ENCODE data around the gene GIPC2. TPM values are rescaled to one million over a fixed set of nuclear protein-coding genes. Genes with fewer than 3 reads are reported as not detected.
A peak's percentile ranks its signal among the peaks of the same experiment; 100 is the strongest.

GIPC2 gene
- total and polyA plus RNA-seq, 8 donors, result 6.3 to 22.1 (median 12.9) TPM

DNA sequence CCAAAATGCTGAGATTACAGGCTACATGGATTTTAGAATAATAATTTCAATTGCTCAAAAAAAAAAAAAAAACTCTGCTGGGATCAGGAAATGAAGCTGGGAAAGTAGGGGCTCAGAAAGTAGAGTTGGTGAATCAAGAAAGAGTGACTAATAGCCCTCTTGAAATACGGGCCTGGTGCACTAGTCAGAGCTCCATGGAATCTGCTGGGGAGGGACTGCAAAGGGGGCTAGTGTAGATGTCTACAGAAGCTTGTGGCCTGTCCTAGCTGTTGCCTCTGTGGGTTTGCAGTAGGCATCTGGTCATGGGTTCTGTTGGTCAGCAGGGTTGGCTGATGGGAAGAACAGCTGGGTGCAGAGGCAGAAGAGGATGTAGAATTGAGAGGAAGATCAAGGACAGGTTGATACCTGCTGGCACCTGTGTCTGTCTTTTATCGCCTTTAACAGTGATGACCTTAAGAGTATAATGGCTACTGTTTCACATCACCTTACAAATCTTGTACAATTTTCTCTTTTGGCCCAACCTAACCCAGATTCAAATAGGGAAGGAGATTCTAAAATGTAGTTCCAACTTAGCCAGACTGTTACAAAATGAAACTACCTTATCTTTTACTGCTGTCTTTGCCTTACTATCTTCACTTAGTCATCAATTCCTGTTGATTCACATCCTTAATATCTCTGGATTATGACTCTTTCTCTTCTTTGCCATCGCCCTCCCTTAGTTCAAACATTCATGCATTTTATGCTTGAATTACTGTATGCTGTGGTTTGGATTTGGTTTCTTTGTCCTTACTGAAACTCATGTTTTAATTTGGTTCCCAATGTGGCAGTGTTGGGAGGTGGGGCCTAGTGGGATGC lies 126.2 kb downstream of the GIPC2 start:
- no peaks in the 10 kb centered on the region for H3K36me3 ChIP-seq
- DNase-seq (no peak), FAIRE-seq (no peak), ATAC-seq (no peak)
- TF ChIP-seq, protein P1, sequence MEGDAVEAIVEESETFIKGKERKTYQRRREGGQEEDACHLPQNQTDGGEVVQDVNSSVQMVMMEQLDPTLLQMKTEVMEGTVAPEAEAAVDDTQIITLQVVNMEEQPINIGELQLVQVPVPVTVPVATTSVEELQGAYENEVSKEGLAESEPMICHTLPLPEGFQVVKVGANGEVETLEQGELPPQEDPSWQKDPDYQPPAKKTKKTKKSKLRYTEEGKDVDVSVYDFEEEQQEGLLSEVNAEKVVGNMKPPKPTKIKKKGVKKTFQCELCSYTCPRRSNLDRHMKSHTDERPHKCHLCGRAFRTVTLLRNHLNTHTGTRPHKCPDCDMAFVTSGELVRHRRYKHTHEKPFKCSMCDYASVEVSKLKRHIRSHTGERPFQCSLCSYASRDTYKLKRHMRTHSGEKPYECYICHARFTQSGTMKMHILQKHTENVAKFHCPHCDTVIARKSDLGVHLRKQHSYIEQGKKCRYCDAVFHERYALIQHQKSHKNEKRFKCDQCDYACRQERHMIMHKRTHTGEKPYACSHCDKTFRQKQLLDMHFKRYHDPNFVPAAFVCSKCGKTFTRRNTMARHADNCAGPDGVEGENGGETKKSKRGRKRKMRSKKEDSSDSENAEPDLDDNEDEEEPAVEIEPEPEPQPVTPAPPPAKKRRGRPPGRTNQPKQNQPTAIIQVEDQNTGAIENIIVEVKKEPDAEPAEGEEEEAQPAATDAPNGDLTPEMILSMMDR (IDR thresholded peaks at IDR 0.05), result no peak
- H3K9me3 ChIP-seq, result no peaks in the 10 kb centered on the region
- H3K4me3 ChIP-seq, result no peak overlapping the region
- no peaks in the 10 kb centered on the region for H3K27me3 ChIP-seq
- H3K27ac ChIP-seq, result no peak overlapping the region
- 94 to 97% methylated on average over 3 of the region's 3 CpGs for whole genome bisulfite sequencing, 2 donors
- intact Hi-C loops (cut with DNase I), result no loop called here
- H3K4me1 ChIP-seq, result no peaks in the 10 kb centered on the region

DNA sequence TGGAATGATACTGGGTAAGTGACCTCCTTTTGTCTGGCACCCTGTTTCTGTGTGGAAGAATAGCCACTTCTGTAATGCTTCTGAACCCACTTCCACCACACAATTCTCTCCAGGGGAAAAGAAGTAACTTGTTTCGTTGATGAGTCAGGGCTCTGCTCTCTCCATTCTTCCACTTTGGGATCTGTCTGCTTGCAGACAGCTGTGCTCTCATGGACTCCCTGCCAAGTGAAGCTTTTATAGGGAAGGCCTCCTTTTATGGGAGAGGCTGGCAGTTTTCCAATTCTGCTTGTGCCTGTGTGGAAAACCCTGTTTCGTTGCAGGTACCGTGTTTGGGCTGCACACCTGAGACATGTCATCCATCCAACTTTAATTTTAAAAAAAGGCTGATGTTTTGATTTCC lies 130.7 kb downstream of the GIPC2 start:
- no peaks in the 10 kb centered on the region for H3K4me1 ChIP-seq
- FAIRE-seq (no peak), DNase-seq (no peak), ATAC-seq (peak in 1 of 4 donors; percentile 27)
- no peak overlapping the region for H3K4me3 ChIP-seq
- H3K27ac ChIP-seq, result no peak overlapping the region
- 53 to 54% methylated on average over 3 of the region's 3 CpGs for WGBS, 2 donors
- H3K36me3 ChIP-seq, result no peaks in the 10 kb centered on the region
- intact Hi-C loops (cut with DNase I), result no loop called here
- no peaks in the 10 kb centered on the region for H3K27me3 ChIP-seq
- no peaks in the 10 kb centered on the region for H3K9me3 ChIP-seq
- TF ChIP-seq, protein P1 (IDR thresholded peaks at IDR 0.05), result no peak

DNA sequence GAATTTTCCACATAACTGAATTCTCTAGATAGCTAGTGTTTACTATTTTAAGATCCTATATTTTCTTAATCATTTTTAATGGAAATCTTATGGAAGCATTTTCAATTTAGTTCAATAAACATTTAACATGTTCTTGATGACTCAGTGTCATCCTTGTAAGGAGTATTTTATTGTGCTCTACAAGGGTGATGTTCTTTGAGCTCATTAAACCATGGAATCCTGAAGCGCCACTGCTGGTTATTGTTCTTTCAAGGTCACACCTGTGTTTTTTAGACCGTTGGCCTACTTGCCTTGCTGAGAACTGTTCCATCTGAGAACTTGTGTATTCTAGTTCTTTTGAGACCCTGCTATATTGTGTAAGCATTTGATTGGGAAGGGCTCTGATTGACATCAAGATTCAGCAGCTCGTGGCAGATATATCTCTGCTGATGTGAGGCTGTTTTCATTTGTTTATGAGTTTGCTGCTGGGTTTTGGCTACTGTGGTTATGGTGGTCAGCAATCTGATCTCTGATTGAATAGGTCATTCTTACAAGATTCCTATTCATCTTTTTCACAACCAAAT lies 132.0 kb downstream of the GIPC2 start:
- no peak overlapping the region for H3K4me3 ChIP-seq
- H3K27ac ChIP-seq, result no peak overlapping the region
- H3K36me3 ChIP-seq, result no peaks in the 10 kb centered on the region
- intact Hi-C loops (cut with DNase I), result no loop called here
- no peaks in the 10 kb centered on the region for H3K27me3 ChIP-seq
- TF ChIP-seq, protein P1 (IDR thresholded peaks at IDR 0.05), result no peak
- no peaks in the 10 kb centered on the region for H3K4me1 ChIP-seq
- DNase-seq (no peak), FAIRE-seq (peak; percentile 64), ATAC-seq (no peak)
- 45 to 68% methylated on average over 3 of the region's 3 CpGs for WGBS, 2 donors
- H3K9me3 ChIP-seq, result no peaks in the 10 kb centered on the region

DNA sequence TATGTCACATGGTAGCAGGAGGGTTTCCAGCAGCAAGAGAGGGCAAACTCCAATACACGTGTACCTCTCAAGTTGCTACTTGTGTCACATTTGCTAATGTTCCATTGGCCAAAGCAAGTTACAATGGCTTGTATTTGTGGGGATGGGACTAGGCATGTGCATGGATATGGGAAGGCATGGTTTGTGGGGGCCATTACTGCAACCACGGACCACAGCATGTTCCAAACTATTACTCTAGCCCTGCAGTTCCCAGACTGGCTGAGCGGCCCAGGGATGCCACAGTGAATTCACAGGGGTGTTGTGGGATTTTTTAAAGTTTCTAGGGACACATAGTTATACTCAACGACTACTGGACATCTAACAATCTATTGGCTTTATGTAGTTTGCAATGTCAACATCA lies 133.1 kb downstream of the GIPC2 start:
- 83 to 85% methylated on average over 4 of the region's 4 CpGs for WGBS, 2 donors
- FAIRE-seq, result no peak
- H3K9me3 ChIP-seq, result no peaks in the 10 kb centered on the region
- DNase-seq, result no peak
- H3K27me3 ChIP-seq, result no peaks in the 10 kb centered on the region
- TF ChIP-seq, protein P1 (IDR thresholded peaks at IDR 0.05), result no peak
- intact Hi-C loops (cut with DNase I), result no loop called here
- no peaks in the 10 kb centered on the region for H3K36me3 ChIP-seq
- no peaks in the 10 kb centered on the region for H3K4me1 ChIP-seq
- no peak overlapping the region for H3K4me3 ChIP-seq
- no peak overlapping the region for H3K27ac ChIP-seq
- ATAC-seq, result no peak

Measured in pancreas (tissue), 10 donors.